Immature natural killer cell (primary cell): ENCODE data around the gene HOXB2. TPM values are rescaled to one million over a fixed set of nuclear protein-coding genes. Genes with fewer than 3 reads are reported as not detected.

Source experiments
- DNase-seq, 3 donors: peaks; one replicate each; pipeline ENCODE4 v3.0.0; 2022; ENCODE audit warnings: mixed read lengths in 1 of 3
- H3K27ac Mint-ChIP-seq, 6 donors: one replicate each; pipeline ENCODE4 v1.8.0; 2020; ENCODE audit warnings: mixed read lengths in 6 of 6, mild to moderate bottlenecking in 5 of 6, inconsistent platforms in 4 of 6, moderate library complexity in 3 of 6
- H3K27me3 Mint-ChIP-seq, 3 donors: one replicate each; pipeline ENCODE4 v1.8.0; 2020 to 2021; ENCODE audit warnings: low read depth in 3 of 3, mild to moderate bottlenecking in 3 of 3, mixed read lengths in 3 of 3, moderate library complexity in 3 of 3, inconsistent platforms in 1 of 3
- H3K36me3 Mint-ChIP-seq, 3 donors: one replicate each; pipeline ENCODE4 v1.8.0; 2020; ENCODE audit warnings: mixed read lengths in 3 of 3, inconsistent platforms in 2 of 3, mild to moderate bottlenecking in 2 of 3
- H3K4me1 Mint-ChIP-seq, 2 donors: one replicate each; pipeline ENCODE4 v1.8.0; 2020; ENCODE audit warnings: inconsistent platforms in 2 of 2, mild to moderate bottlenecking in 2 of 2, mixed read lengths in 2 of 2, moderate library complexity in 1 of 2
- H3K4me3 Mint-ChIP-seq, 5 donors: one replicate each; pipeline ENCODE4 v1.8.0; 2020; ENCODE audit warnings: mild to moderate bottlenecking in 5 of 5, mixed read lengths in 5 of 5, inconsistent platforms in 3 of 5, moderate library complexity in 3 of 5
- H3K9me3 Mint-ChIP-seq, 6 donors: one replicate each; pipeline ENCODE4 v1.8.0; 2020; ENCODE audit warnings: mild to moderate bottlenecking in 6 of 6, mixed read lengths in 6 of 6, inconsistent platforms in 4 of 6, moderate library complexity in 3 of 6
- polyA plus RNA-seq, 3 donors: library from polyadenylated mRNA; unstranded; fragments of 300-500 nt; fragmentation: Illumina TruSeq; gene quantifications; one replicate each; pipeline ENCODE4 v1.2.3, GENCODE V29; 2021

Gene HOXB2
- polyA plus RNA-seq, 3 donors from 2014 or later = 15.9 to 32.6 (median 18.3) TPM

DNA sequence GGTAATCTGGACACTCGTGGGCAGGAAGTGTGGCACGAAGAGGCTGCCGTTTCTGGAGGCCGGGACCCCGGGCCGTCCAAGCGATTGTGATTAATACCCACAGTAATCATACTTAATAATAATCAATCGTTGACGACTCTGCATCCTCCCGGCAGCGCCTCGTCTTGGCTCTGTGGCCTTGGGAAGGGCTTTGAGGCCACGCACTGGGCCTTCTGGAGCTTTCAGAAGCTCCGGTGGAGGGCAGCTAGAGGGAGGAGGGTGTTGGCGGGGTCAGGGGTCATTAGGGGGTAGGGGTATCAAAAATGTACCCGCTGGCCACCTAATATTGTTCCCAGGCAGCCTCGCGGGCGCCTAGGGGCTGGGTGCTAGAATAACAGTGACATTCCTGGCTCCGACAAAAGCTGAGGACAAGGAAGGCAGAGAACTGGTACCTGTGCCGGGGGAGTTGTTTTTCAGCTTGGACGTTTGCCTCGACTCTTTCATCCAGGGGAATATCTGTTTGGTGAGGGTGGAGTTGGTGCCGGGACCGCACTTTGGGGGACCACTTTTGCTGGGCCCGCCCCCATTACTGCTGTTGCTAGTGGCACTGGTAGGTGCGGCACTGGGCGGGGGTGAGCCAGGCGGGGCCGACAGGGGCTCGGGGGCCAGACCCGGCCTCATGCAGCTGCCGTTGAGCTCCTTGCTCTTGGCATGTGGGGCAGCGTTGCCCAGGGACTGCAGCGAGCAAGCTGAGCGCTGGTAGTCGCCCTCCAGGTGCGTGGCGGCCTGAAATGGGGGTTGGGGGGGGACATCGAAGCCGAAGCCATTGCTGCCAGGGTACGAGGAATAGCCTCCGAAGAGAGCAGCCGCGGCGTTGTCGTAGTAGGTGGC lies 6.9 kb upstream of the HOXB2 start:
- no peak for DNase-seq
- Mint-ChIP-seq H3K36me3 (peaks cover 4 to 11% (median 10%) of the 10 kb centered on the region in 3 donors), H3K27ac (no peak overlapping the region), H3K4me1 (peaks cover 28 to 46% of the 10 kb centered on the region in 2 donors), H3K9me3 (no peaks in the 10 kb centered on the region), H3K27me3 (peaks cover 8 to 15% (median 11%) of the 10 kb centered on the region in 3 donors), H3K4me3 (no peak overlapping the region)

DNA sequence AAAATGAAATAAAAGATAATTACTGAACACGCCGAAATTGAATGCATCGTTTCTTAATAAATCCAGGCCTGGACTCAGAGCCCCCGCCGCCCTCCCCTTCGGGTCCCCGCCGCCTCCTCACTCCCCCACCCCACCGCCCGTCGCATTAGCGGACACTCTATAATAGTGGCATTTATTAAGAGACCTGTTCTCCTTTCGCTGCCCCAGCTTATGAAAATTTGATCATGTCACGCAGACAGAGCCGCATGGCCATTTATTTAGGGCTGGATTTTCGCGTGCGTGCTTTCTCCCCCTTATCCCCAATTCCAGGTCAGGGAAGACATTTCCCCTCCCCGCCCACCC lies 6.3 kb upstream of the HOXB2 start:
- Mint-ChIP-seq H3K27ac (no peak overlapping the region), H3K9me3 (no peaks in the 10 kb centered on the region), H3K27me3 (peaks cover 8 to 15% (median 9%) of the 10 kb centered on the region in 3 donors), H3K36me3 (peaks cover 0 to 11% (median 10%) of the 10 kb centered on the region in 3 donors), H3K4me1 (peaks cover 34 to 48% of the 10 kb centered on the region in 2 donors), H3K4me3 (no peak overlapping the region)
- DNase-seq = no peak

DNA sequence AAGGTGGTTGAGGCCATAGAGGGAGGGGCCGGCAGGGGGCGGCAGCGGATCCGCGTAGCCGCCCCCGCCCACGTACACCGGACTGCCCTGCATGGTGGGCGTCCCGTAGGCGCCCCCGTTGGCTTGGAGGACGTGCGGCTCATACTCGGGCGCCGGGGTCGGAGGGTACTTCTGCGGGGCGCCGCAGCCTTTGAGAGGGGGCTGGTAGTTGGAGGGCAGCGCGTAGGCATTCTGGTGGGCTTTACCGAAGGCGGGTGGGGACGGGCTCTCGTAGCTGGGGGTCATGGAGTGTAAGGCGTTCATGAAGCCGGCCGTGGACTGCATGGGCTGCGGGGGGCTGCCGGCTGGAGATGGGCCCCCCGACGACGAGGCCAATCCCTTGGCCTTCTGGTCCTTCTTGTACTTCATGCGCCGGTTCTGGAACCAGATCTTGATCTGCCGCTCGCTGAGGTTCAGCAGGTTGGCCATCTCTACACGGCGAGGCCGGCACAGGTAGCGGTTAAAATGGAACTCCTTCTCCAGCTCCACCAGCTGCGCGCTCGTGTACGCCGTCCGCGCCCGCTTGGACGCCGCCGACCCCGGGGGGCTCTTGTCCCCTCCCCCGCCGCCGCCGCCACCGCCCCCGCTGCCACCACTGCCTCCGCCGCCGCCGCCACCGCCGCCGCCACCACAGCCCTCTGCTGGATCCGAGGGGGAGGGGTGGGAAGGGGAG lies 5.7 kb upstream of the HOXB2 start:
- peaks cover 36 to 48% of the 10 kb centered on the region in 2 donors for H3K4me1 Mint-ChIP-seq
- H3K4me3 Mint-ChIP-seq = no peak overlapping the region
- H3K9me3 Mint-ChIP-seq = no peaks in the 10 kb centered on the region
- no peak overlapping the region for H3K27ac Mint-ChIP-seq
- peaks cover 8 to 15% (median 9%) of the 10 kb centered on the region in 3 donors for H3K27me3 Mint-ChIP-seq
- DNase-seq = no peak
- peaks cover 0 to 11% (median 10%) of the 10 kb centered on the region in 3 donors for H3K36me3 Mint-ChIP-seq

DNA sequence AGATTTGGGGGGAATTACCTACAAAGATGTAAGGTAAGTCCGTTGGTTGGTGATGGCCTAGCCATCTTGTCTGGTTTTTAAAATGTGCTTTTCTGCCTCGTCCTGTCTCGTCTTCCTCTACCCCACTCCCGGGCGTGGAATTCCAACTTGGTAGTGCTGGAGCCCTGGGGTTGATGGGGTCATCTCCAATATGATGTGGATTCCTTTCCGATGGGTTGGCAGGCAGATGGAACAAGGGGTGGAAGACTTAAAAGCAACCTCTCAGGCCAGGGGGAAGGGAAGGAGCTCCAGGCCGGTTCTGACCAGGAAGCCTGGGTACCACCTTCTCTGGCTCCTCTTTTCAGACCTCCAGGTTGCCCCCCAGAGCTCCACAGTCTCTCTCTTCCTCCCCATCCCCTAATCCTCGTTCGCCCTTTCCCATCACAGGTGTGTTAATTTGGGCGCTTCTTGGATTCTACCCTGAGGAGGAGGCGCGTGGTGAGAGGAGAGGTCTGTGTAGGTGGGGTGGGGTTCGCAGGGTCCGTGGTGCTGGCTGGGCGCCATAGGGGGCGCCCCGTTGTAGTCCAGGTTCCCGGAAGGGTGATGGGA lies 5.1 kb upstream of the HOXB2 start:
- Mint-ChIP-seq H3K27ac (no peak overlapping the region), H3K4me3 (no peak overlapping the region), H3K36me3 (peaks cover 0 to 10% (median 7%) of the 10 kb centered on the region in 3 donors), H3K9me3 (no peaks in the 10 kb centered on the region), H3K27me3 (peaks cover 4 to 12% (median 7%) of the 10 kb centered on the region in 3 donors), H3K4me1 (peaks cover 38 to 48% of the 10 kb centered on the region in 2 donors)
- DNase-seq = no peak

DNA sequence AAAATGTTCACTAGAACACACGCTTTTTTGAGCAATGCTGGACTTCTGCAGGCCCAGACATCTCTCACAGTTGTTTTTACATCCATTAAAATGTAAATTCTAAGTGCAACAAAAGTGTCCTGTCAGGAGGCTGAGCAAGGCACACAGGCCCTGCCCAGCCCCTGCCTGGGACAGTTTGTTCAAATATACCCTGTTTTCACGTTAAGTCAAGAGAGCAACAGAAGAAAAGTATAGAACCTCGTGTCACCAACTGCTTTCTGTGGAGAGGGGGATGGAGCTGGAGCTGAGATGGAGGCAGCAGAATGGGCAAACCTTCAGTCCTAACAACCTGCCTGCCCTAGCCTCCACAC lies 4.3 kb upstream of the HOXB2 start:
- Mint-ChIP-seq H3K36me3 (peaks cover 0 to 10% (median 7%) of the 10 kb centered on the region in 3 donors), H3K27ac (no peak overlapping the region), H3K4me1 (peaks cover 42 to 53% of the 10 kb centered on the region in 2 donors), H3K4me3 (no peak overlapping the region), H3K9me3 (no peaks in the 10 kb centered on the region), H3K27me3 (peaks cover 2 to 9% (median 2%) of the 10 kb centered on the region in 3 donors)
- DNase-seq = no peak

DNA sequence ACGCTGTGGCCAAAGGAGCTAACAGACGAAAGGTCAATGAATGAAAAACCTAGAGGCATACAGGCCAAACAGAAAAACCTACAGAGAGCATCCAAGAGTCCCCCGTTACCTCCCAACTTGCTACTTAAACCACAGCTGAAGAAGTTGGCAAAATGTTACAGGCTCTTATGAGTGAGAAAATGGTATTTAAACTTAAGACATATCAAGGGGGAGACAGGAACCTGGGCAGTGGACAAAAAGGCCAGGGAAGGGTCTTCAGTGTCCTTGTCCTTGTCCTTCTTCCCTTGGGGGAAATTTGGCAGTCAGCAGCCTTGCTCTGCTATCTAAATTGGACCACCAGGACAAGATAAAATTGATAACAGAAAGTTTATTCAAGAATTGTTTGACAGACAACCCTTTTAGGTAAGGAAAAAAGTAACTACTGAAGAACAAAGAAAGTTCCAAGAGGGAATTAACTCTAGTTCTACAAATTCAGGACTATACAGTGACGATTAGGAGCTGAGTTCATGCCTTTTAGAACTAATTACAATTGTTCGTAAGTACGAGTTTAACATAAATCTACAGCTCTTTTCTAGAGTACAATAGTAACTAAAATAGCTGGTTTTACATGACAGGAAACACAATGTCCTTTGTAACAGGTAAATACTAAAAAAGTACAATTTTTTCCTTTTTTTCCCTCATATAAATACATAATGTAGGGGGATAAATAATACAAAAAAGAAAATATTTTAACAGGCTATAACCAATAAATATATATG lies 3.8 kb upstream of the HOXB2 start:
- Mint-ChIP-seq H3K9me3 (no peaks in the 10 kb centered on the region), H3K36me3 (peaks cover 0 to 10% (median 5%) of the 10 kb centered on the region in 3 donors), H3K4me3 (peak overlapping the region; percentile 71 to 85 (median 75)), H3K4me1 (peaks cover 45 to 53% of the 10 kb centered on the region in 2 donors), H3K27ac (peak overlapping the region; percentile 55 to 96 (median 82)), H3K27me3 (peaks cover 2 to 7% (median 4%) of the 10 kb centered on the region in 3 donors)
- DNase-seq = no peak

DNA sequence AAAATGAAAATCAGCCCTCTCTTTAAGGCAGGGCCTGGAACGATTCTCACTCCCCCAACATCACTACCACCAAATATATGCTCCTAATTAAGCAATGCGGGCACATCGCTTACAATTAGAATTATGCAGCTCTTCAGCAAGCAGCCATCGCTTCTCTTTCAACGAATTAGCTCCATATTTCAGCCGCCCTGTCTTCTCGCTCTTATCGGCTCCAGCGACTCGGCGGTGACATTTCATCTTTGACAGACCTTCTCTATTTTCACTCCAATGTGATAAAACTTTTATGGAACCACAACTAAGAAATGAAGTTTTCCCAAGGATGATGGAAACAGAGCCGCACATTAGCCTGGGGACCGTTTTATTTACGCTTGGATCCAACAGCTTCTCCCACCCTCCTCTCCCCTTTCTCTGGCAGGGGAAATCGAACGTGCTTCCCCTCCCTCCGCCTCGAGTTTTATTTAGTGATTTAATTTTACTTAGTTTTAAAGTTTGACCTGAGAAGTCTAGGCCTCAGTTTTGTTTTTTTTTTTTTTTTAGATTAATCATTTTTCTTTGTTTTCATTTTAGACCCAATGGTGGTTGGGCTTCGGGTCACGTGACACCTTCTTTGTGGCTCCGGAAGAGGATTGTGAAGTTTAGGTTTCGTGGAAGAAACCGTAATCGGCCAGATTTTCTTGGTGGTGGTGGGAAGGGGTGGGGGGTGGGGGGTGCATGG lies 3.1 kb upstream of the HOXB2 start:
- H3K36me3 Mint-ChIP-seq = peaks cover 0 to 10% (median 2%) of the 10 kb centered on the region in 3 donors
- peaks cover 2 to 7% (median 7%) of the 10 kb centered on the region in 3 donors for H3K27me3 Mint-ChIP-seq
- no peaks in the 10 kb centered on the region for H3K9me3 Mint-ChIP-seq
- peak; percentile 22 to 39 (median 38) for DNase-seq
- H3K4me1 Mint-ChIP-seq = peaks cover 47 to 52% of the 10 kb centered on the region in 2 donors
- peak overlapping the region; percentile 2 to 96 (median 82) for H3K27ac Mint-ChIP-seq
- H3K4me3 Mint-ChIP-seq = peak overlapping the region; percentile 71 to 85 (median 75)

DNA sequence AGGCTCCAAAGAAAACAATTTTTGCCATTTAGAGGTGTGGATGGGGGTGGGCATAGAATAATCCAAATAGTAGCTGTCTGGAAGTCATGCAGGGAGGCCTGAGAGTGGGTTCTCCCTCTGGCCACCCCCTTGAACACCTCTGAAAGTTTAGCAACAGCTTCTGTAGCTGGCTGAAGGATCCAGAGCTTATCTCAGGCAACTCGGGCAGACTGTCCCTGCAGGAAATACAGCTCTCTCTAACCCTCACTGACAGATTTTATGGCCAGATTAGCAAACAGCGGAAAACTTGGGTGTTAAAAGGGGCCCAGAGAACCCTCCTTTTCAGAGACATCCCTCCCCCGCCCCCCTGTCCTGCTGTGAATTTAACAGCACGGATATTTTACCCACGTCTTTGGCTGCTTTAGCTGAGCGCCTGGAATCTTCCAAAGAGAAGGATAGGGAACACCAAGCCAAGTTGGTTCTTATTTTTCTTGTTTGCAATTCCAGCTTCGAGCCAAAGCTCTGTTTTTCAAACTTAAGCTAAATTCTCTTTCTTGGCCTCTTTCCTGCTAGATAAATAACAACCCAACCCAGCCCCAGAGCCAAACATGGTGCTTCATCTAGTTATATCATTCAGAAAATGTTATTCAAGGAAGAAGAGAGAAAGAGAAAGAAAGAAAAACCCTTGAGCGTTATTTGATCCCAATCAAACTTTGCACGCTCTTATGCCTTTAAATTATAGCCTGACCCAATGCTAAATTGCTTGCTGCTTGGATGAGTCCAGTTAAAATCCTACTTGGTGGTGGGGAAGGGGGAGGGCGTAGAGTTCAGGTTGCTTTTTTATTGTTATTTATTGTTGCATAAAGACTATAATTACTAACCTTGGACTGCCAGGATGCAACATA lies 2.3 kb upstream of the HOXB2 start:
- Mint-ChIP-seq H3K4me3 (peak overlapping the region; percentile 71 to 85 (median 75)), H3K27ac (peak overlapping the region; percentile 23 to 99 (median 86)), H3K9me3 (no peaks in the 10 kb centered on the region), H3K27me3 (peaks cover 2 to 10% (median 7%) of the 10 kb centered on the region in 3 donors), H3K36me3 (peaks cover 0 to 12% (median 0%) of the 10 kb centered on the region in 3 donors), H3K4me1 (peaks cover 53 to 60% of the 10 kb centered on the region in 2 donors)
- no peak for DNase-seq

DNA sequence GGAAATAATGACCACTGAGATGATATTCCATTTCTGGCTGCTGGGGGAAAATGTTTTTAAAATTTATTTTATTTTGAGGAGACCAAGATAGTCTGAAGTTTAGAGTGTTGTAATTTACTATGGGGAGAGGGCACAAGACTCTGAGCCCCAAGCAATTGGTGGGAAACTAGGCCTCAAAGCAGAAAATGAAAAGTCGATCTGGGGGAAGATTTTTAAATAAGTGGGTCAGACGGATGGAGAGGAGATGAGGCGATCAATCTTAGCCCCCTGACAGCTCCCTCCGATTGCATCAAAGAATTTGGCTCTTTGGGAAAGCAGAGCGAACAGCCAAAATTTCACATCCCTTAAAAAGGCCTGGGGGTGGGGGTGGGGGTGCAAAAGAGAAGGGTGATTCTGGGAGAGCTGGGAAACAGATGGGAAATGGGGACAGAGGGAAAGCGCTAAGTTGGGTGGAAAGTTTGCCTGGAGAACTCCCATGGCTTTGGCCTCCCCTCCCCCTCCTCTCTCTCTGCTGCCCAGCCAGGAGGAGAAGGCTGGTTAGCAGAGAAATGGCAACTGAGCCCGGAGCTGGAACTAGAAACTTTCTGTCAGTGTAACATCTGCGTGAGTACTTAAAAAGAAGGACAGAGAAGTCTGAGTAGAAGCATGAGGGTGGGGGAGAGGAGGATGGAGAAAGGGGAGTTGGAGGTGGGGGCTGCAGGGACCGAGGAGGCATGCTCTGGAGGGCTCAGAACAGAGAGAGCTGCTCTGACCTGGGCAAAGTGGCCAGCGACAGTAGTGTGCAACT lies 1.4 kb upstream of the HOXB2 start:
- peaks cover 61 to 63% of the 10 kb centered on the region in 2 donors for H3K4me1 Mint-ChIP-seq
- H3K9me3 Mint-ChIP-seq = no peaks in the 10 kb centered on the region
- peaks cover 0 to 10% (median 0%) of the 10 kb centered on the region in 3 donors for H3K36me3 Mint-ChIP-seq
- peak overlapping the region; percentile 11 to 96 (median 75) for H3K4me3 Mint-ChIP-seq
- H3K27me3 Mint-ChIP-seq = peaks cover 6 to 15% (median 7%) of the 10 kb centered on the region in 3 donors
- no peak for DNase-seq
- H3K27ac Mint-ChIP-seq = peak overlapping the region in 5 of 6 donors; percentile 30 to 99 (median 92)

DNA sequence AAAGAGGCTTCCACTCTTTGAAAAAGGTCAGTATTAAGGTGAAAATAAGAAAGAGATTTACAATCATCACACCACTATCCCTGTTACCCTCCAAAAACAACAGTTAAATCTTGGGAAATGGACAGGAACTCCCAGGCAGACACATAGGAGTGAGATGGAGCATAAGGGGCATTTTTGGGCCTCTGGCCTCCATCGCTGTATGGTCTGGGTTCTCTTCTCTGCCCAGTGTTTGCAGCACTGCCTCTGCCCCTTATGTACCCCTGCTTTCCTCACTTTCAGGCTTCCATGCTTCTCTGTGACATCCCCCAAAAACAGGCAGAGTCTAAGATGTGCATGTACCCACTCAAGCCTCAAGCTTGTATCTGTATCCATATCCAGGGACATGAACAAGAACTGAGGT lies 630 bp upstream of the HOXB2 start:
- Mint-ChIP-seq H3K27ac (peak overlapping the region; percentile 16 to 99 (median 94)), H3K4me1 (peaks cover 66 to 70% of the 10 kb centered on the region in 2 donors), H3K4me3 (peak overlapping the region; percentile 92 to 99 (median 95)), H3K36me3 (peaks cover 0 to 10% (median 0%) of the 10 kb centered on the region in 3 donors), H3K27me3 (peaks cover 6 to 21% (median 7%) of the 10 kb centered on the region in 3 donors), H3K9me3 (peaks cover 0 to 1% (median 0%) of the 10 kb centered on the region in 6 donors)
- no peak for DNase-seq

DNA sequence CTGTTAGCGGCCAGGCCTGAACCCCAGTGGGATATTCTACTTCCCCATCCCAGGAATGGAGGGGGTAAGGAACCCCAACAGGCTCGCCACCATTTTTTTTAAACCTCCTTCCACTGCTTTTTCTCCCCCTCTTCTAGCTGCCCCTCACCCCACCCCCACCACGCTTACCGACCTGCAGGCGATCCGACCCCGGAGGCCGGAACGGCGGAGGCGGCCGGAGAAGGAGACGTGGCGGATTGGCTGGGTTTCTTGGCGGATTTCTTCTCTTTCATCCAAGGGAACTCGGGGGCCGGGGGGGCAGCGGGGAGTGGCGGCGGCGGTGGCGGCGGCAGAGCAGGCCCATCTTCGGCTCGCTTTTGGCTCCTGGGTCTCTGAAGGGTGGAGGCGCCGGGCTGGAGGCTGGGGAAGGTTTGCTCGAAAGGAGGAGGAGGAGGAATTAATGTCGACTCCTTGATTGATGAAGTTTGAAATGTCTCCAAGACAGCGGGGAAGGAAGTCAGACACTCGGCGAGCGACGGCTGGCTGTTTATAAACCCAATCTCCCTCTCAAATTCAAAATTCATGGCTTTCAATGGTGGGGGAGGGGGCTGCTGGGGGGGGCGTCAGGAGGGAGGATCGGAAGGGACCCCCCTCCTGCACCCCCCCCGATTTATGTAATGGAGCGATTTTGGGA lies 424 bp downstream of the HOXB2 start:
- H3K36me3 Mint-ChIP-seq = peaks cover 0 to 7% (median 0%) of the 10 kb centered on the region in 3 donors
- H3K4me3 Mint-ChIP-seq = peak overlapping the region; percentile 92 to 99 (median 95)
- peak overlapping the region; percentile 85 to 99 (median 94) for H3K27ac Mint-ChIP-seq
- DNase-seq = peak; percentile 32 to 47 (median 41)
- peaks cover 6 to 24% (median 7%) of the 10 kb centered on the region in 3 donors for H3K27me3 Mint-ChIP-seq
- H3K4me1 Mint-ChIP-seq = peaks cover 73 to 80% of the 10 kb centered on the region in 2 donors
- H3K9me3 Mint-ChIP-seq = peaks cover 0 to 1% (median 0%) of the 10 kb centered on the region in 6 donors
